HG02571 (cell line): ENCODE measurements around the gene C7orf25.

Experiments used
- ATAC-seq: cut with Tn5 transposase; IDR thresholded peaks from one replicate; pipeline ENCODE4 v1.9.1; 2021; ENCODE audit warnings: mild to moderate bottlenecking, moderate library complexity; ENCODE audit not compliant: unreplicated experiment

C7orf25 gene

DNA sequence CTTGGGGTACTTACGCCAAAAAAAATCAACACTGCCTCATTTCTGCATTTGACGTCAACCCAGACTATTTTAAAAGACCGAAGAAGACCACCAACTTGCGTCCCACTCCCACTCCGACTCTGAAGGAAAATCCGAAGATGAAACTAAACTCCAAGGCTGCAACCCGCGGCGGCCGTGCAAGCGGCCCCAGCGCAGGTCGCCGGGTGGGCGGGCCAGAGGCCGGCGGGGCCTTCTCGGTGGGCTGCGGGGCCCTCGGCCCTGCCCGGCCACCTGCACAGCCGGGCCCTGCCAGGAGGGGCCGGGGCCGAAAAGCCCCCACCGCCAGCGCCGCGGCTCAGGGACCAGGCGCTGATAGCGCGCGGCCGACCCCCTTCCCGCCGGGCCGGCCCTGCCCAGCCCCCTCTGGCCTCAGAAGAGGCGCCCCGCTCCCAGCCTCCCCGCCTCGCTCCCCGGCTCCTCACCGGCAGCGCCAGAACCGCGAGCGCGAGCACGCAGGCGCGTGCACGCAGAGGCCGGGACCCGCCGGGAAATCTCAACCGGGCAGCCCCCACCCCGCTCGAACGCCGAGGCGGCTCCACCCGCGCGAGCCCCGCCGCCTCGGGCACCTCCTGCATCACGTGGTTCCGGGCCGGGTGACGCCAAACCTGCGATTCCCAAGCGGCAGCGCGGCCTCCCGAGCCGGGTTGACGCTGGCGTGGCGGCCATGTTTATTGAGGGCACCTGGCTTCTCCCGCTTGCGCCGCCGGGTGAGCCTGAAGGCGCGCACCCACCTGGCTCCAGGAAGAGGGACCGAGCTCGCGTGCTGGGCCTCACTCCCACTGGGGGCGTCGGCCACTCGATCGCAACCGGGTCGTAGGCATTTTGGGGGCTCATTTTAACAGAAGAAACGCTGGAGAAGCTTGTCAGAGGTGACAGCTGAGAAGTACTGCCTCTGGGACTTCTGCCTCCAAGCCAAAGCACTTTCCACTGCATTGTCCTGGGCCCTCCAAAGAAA is at the start of gene C7orf25:
C7orf25 (minus strand) TSS at position 617 of the 994 bp plus-strand sequence. CDS start 1,170 bp downstream, outside the sequence.
- peak; percentile 89 for ATAC-seq

- no peak for ATAC-seq
These were observed 49.3 kb upstream of the C7orf25 start for GRCh38 chr7:42961170-42961569.

- no peak for ATAC-seq
These were observed 48.9 kb upstream of the C7orf25 start for GRCh38 chr7:42960762-42961161.

- no peak for ATAC-seq
These were observed 47.7 kb upstream of the C7orf25 start for GRCh38 chr7:42959549-42959948.

GRCh38 chr7:42956062-42956461 is 44.2 kb upstream of the C7orf25 start:
- ATAC-seq: no peak

DNA sequence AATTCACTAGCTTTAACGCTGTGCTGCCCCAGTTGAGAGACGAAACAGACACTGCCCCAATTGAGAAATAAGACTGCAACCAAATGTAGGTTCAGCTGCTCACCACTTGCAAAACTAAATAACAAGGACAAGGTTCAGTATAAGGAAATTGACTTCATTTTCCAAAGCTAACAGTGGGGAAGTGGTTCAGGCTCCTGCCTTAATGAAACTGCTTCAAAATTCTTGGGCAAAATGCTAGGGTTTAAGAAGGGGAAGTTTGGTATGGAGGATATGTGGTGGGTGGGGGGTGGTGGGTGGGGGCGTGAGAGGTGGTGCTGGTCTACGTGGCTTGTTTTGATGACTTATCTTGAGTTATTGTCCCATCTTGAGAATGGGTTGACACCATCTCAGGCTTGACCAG is 42.1 kb upstream of the C7orf25 start:
- ATAC-seq: no peak

DNA sequence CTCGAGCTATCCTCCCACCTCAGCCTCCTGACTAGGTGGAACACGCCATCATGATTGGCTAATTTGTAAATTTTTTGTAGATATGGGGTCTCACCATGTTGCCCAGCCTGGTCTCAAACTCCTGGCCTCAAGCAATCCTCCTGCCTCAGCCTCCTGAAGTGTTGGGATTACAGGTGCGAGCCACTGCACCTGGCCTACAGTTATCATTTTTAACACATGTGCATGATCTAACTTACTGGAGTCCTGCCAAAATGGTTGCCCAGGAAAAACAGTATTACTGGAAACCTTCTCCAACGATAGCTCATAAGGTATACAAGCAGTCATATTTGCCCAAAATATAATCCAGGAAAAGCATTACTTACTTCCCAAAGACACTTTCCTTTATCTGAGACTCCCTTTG is 40.5 kb upstream of the C7orf25 start:
- ATAC-seq: no peak

GRCh38 chr7:42950417-42950816 is 38.5 kb upstream of the C7orf25 start:
- no peak for ATAC-seq

GRCh38 chr7:42947521-42947920 is 35.7 kb upstream of the C7orf25 start:
- ATAC-seq: no peak

GRCh38 chr7:42946627-42946950 is 34.7 kb upstream of the C7orf25 start:
- ATAC-seq: no peak

DNA sequence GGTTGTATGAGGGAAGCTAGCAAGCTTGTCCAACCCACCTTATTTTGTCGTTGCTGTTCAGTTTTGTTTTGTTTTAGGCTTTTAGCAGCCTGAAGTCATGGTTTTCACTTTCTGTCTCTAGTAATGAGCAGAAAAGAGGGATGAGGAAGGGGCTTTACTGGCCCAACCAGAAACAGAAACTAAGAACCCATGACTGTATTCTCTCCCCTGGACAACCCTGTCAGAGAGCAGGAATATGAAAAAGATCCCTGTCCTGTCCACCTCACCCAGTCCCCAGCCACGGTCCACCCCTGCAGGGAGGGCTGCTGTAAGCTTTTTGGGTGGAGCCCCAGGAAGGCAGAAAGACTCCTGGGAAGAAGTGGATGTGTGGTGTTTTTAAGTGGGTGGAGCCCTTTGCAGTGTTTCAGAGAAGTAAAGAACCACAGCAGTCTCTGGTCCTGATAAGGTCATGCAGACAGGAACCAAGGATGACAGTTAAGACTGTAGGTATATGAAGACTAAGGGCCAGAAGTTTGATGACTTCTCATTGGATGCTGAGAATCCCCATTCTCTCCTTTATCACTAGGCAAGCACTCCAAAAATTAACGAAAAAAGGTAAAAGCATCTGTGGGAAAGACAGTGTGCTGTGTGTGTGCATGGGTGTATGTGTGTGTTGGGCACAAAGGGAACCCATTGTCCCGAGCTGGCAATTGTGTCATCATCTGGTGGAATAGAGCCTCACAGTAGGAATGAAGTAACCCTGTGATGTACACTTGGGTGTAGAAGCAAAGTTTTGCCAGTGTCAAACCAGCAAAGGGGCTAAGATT is 34.2 kb upstream of the C7orf25 start:
- peak; percentile 70 for ATAC-seq

DNA sequence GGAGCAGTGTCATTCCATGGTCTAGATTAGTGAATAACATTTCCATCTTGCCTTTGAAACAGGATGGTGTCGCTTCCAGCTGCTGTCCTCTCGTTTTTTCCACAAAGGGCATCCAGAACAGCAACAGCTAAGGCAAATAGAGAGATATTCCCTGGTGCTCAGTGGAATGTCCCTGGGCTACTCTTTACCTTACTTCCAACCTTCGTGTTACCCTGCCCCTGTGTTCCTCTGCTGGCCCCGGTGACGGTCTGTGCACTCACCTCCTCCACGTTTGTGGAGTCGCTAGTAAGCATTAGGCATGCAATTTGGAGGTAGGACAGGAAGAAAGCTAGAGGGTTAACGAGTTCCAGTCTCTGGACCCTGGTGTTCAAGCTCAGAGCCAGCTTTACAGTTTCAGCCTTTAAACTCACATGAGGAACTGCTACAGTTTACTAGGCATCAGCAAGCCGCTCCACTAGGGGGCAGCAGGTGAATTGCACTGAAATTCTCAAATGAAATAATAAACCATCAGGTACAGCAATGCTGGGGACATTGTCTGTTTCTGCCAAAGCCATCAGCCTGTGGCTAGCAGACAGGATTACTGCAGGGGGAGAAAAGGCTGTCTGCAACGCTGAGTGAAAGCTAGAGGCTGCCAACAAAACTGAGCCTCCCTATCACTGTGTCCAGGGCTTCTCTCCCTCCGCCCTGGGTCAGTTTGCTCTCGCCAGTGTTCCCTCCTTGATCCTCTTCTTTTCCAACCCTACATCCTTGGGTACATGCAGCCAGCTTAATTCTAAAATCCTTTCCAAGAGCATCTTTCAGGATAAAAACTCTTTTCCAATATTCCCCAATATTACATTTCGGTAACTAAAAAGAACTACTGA is 29.3 kb upstream of the C7orf25 start:
- no peak for ATAC-seq

- no peak for ATAC-seq
These were observed 27.8 kb upstream of the C7orf25 start for GRCh38 chr7:42939457-42940240.

- no peak for ATAC-seq
These were observed 24.0 kb upstream of the C7orf25 start for GRCh38 chr7:42935861-42936260.

DNA sequence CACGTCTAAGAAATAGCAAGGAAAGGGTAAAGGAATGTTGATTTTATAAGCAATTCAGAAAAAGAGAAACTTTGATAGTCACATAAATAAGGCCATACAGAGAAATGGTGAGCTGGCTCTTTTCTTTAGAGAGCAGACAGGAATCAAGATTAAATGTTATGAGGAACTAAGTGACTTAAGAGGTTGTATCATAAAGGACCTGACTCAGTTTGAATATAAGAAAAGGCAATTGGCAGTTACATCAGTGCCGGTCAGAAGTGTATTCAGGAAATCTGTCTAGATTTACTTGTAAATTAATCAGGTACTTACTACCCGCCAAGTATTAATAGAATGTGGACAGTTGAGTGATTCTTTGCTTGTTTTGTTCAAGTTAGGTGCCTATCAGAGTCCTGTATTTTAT is 22.4 kb upstream of the C7orf25 start:
- no peak for ATAC-seq

DNA sequence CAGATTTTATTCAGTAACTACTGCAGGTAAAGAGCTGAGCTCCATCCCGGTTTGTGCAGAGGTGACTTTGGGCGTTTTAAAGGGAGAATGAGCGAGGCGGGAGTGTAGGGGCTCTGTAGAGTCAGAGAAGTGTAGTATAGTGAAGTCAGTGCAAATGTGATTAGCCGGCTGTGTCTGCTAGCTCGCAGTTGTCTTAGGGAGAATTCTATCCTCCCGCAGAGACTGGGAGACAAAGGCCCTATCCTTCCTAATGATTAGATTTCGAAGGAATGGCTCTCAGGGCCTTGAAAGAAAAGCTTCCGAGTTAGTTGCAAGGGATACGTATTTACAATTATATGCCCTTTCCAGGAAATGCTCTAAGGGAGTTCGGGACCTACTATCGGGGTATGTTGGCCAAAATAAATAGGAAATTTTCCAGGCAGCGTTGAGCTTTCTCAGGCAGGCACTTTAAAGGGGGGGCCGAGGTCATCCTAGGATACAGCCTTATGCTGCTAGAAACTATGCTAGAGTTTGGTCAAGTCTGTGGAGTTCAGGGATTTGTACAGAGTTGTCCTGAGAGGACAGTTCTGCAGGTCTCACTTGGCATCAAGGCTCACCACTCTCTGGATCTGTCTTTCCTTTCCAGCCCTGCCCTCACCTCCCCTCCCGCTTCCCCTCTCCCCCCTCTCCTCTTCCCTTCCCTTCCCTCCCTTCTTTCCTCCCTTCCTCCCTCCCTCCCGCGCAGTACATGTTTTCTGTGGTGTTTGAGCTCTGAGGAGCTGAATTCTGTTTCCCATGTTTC is 21.1 kb upstream of the C7orf25 start:
- no peak for ATAC-seq

DNA sequence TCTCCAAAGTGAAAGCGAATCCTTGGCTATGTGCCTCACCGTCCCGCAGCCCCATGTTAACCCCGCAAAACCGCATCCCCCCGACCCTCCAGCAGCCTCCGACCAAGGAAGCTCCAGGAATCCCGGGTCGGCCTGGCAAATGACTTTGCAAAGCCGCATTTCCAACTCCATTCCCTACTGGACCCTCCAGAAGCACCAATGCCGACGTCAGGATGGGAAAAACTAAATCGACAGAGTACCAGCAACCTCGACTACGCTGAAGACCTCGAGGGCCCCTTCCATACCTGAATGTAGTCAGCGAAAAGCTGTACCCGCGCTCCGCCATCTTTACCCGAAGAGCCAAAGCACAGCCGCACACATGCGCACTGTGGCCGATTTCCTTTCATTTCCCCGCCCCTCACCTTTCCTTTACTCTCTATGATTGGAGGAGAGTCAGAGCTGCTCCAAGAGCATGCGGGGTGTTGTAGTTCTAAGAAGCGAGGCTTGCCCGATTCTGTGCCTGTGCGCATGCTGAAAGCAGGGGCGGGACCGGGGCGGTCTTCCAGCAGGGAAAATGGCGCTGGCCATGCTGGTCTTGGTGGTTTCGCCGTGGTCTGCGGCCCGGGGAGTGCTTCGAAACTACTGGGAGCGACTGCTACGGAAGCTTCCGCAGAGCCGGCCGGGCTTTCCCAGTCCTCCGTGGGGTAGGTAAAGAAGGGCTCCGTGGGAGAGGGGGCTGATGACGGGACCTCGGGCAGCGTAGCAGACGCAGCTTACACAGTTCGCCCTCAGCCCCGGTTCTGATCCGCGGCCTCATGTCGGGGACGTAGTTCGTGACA is 20.2 kb upstream of the C7orf25 start, which contains the start of the genes MRPL32 and PSMA2:
MRPL32 (plus strand) TSS at position 543 of the 818 bp plus-strand sequence; CDS start at position 554, 11 bp downstream.
PSMA2 (minus strand) TSS at position 341 of the 818 bp plus-strand sequence; CDS start at position 325, 16 bp downstream.
- ATAC-seq: peak; percentile 100

- ATAC-seq: no peak
These were observed 19.6 kb upstream of the C7orf25 start for GRCh38 chr7:42931447-42931833.
